ENCODE measurements around the gene KIRREL3.

DNA sequence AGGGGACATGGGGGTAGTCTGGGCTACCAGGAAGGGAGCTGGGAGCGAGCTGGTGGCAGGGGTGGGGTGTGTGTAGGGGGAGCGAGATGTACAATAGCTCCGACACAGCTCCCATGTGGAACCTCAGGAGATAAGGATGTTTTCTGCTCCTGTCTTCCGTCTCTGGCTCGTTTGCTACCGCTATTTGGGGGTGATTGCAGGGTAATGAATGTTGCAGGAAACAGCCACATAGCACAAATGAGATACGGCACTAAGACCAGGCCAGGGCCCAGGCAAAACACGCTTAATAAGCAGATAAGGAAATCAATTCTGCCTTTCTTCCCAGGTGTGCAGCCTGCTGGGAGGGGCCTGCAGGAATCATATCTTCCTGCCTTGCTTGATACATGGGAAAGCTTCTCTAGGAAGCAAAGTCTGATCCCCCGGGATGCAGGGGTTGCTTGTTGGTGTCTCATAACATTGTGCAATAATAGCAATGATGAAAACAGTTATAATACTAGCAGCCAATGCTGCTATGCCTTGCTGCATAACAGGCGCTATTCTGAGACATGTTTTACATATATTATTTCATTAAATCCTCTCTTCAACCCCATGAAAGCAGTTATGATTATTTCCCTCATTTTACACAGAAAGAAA lies 486.4 kb downstream of the KIRREL3 start:
- no peak for TF ChIP-seq EZH2 (IDR thresholded peaks at IDR 0.05; ENCODE audit: insufficient read depth, poor library complexity, severe bottlenecking)
- no peak for TF ChIP-seq EZH2phosphoT487 (IDR thresholded peaks at IDR 0.05; ENCODE audit: insufficient read depth, low read depth)
